A549 (cell line): ENCODE results near the gene MYBPC1. TPM values are rescaled to one million over a fixed set of nuclear protein-coding genes. Genes with fewer than 3 reads are reported as not detected.

Experiments
- ATAC-seq, 2 experiments: fragments of 200-7000 bp in 1 of 2; fragments of >200 bp in 1 of 2; cut with Nextera tagmentation in 1 of 2; cut with Tn5 transposase in 1 of 2; 3 replicates each; pipeline versions ENCODE4 v1.8.0 to v1.9.1; 2018 to 2020; ENCODE audit warnings: mild to moderate bottlenecking in 1 of 2, moderate library complexity in 1 of 2
- CTCF ChIA-PET: fragments of 300-600 bp; sonication (Branson Sonifier 250); formaldehyde crosslinking; extraction: SDS; loops from one replicate; lab custom pipeline; 2021; ENCODE audit warnings: antibody characterized with exemption, inconsistent platforms; lab: Yijun Ruan, JAX
- POLR2A ChIA-PET: fragments of 350-600 bp; formaldehyde crosslinking; extraction: SDS; loops from one replicate; lab custom pipeline; 2021; ENCODE audit warnings: antibody characterized with exemption, inconsistent platforms; lab: Yijun Ruan, JAX
- DNase-seq, 2 experiments: peaks; one replicate each; pipeline versions ENCODE4 v3.0.0 to v3.0.0-alpha.2; 2011 to 2016; ENCODE audit warnings: low read depth in 1 of 2, low spot score in 1 of 2
- FAIRE-seq: peaks from 2 replicates; lab custom pipeline; 2011; peaks lifted over from hg19 to GRCh38; lab: Jason Lieb, UNC
- H3K27ac ChIP-seq, 2 experiments: fragments of >200 bp; sonication (Bioruptor Twin); formaldehyde crosslinking; 3 replicates each; pipeline ENCODE4 v1.5.1; 2016 to 2017
- H3K4me1 ChIP-seq: fragments of >200 bp; sonication (Bioruptor Twin); formaldehyde crosslinking; 3 replicates; pipeline ENCODE4 v1.6.1; 2016
- H3K4me2 ChIP-seq: fragments of >200 bp; sonication (Bioruptor Twin); formaldehyde crosslinking; 3 replicates; pipeline ENCODE4 v1.6.1; 2016
- H3K4me3 ChIP-seq: fragments of >200 bp; sonication (Bioruptor Twin); formaldehyde crosslinking; 3 replicates; pipeline ENCODE4 v1.5.1; 2016
- H3K9me3 ChIP-seq: fragments of >200 bp; sonication (Bioruptor Twin); formaldehyde crosslinking; 3 replicates; pipeline ENCODE4 v1.6.1; 2016
- CBX2 ChIP-seq: fragments of 200-600 bp; sonication (generic); IDR thresholded peaks from 2 replicates; pipeline ENCODE4 v1.6.1; 2016; ENCODE audit warnings: low read depth, mild to moderate bottlenecking, borderline replicate concordance
- CEBPB ChIP-seq, 2 experiments: fragments of >200 bp in 1 of 2; sonication (Bioruptor Twin) in 1 of 2; formaldehyde crosslinking in 1 of 2; IDR thresholded peaks; 2 replicates each; pipeline ENCODE4 v1.6.1; 2012 to 2016
- CHD2 ChIP-seq: fragments of 150-350 bp; IDR thresholded peaks from 2 replicates; pipeline ENCODE4 v1.6.1; 2014; ENCODE audit warnings: low read length; ENCODE audit not compliant: partially characterized antibody
- E2F6 ChIP-seq: IDR thresholded peaks from 2 replicates; pipeline ENCODE4 v1.6.1; 2012; ENCODE audit warnings: low read depth, borderline replicate concordance
- EHF ChIP-seq: fragments of 250-450 bp; sonication (Bioruptor Pico); IDR thresholded peaks from 2 replicates; pipeline ENCODE4 v1.5.0; 2020; ENCODE audit warnings: mild to moderate bottlenecking
- HDAC2 ChIP-seq: fragments of 200-600 bp; sonication (generic); IDR thresholded peaks from 2 replicates; pipeline ENCODE4 v1.6.1; 2016
- HMGXB4 ChIP-seq: fragments of 250-450 bp; sonication (Bioruptor Pico); IDR thresholded peaks from 2 replicates; pipeline ENCODE4 v1.5.0; 2021; ENCODE audit warnings: mild to moderate bottlenecking, moderate library complexity, borderline replicate concordance
- HOXA7 ChIP-seq: fragments of 250-450 bp; sonication (Bioruptor Pico); IDR thresholded peaks from 2 replicates; pipeline ENCODE4 v1.5.0; 2020; ENCODE audit warnings: mild to moderate bottlenecking, moderate library complexity
- KDM1A ChIP-seq: fragments of 200-600 bp; sonication (generic); IDR thresholded peaks from 2 replicates; pipeline ENCODE4 v1.6.1; 2016; ENCODE audit warnings: low read depth, mild to moderate bottlenecking
- MAZ ChIP-seq: fragments of 150-350 bp; IDR thresholded peaks from 2 replicates; pipeline ENCODE4 v1.6.1; 2014; ENCODE audit warnings: antibody characterized with exemption, low read depth, low read length, borderline replicate concordance
- POLR2AphosphoS2 ChIP-seq: conservative IDR thresholded peaks from 2 replicates; pipeline ENCODE4 v1.6.1; 2012; ENCODE audit warnings: low read length, improper control_type of control experiment, inconsistent platforms
- RFX5 ChIP-seq: fragments of 450-650 bp; IDR thresholded peaks from 2 replicates; pipeline ENCODE4 v1.7.1; 2014; ENCODE audit warnings: antibody characterized with exemption, mild to moderate bottlenecking, moderate library complexity
- SMC3 ChIP-seq: fragments of >200 bp; sonication (Bioruptor Twin); formaldehyde crosslinking; IDR thresholded peaks from 3 replicates; pipeline ENCODE4 v1.6.1; 2018; ENCODE audit warnings: inconsistent platforms
- TP53 ChIP-seq: fragments of 250-450 bp; sonication (Bioruptor Pico); IDR thresholded peaks from 2 replicates; pipeline ENCODE4 v1.5.0; 2021; ENCODE audit warnings: mild to moderate bottlenecking, moderate library complexity
- ZC3H11A ChIP-seq: fragments of 450-650 bp; IDR thresholded peaks from 2 replicates; pipeline ENCODE4 v1.6.1; 2014; ENCODE audit warnings: antibody characterized with exemption, mild to moderate bottlenecking
- ZFP36 ChIP-seq: fragments of 450-650 bp; IDR thresholded peaks from 2 replicates; pipeline ENCODE4 v1.6.1; 2014; ENCODE audit warnings: borderline replicate concordance; ENCODE audit not compliant: partially characterized antibody
- ZNF302 ChIP-seq: fragments of 250-450 bp; sonication (Bioruptor Pico); IDR thresholded peaks from 2 replicates; pipeline ENCODE4 v1.9.0; 2021; ENCODE audit warnings: inconsistent platforms, mild to moderate bottlenecking, moderate library complexity
- ZSCAN20 ChIP-seq: fragments of 250-450 bp; sonication (Bioruptor Pico); IDR thresholded peaks from 2 replicates; pipeline ENCODE4 v1.8.0; 2022; ENCODE audit warnings: mild to moderate bottlenecking, moderate library complexity
- WGBS: methylation state at CpG from one replicate; pipeline ENCODE4 v1.1.6; 2017; ENCODE audit errors: missing lambda C conversion rate; 5-methylcytosine and 5-hydroxymethylcytosine counted together
- polyA plus RNA-seq, 4 experiments: library from polyadenylated mRNA; depleted of rRNA in 3 of 4; stranded (reverse); fragments of >200 nt; fragmentation: RNase III in 1 of 4; extraction: RNeasy Plus Mini Kit Qiagen cat#74134 plus additional on column Dnase treatment in 1 of 4; gene quantifications; 2 replicates in 3 of 4; 3 replicates in 1 of 4; pipeline ENCODE4 v1.2.3, GENCODE V29; 2011 to 2017
- TF ChIP-seq, protein P1 (sequence below): fragments of 200-600 bp; sonication (generic); IDR thresholded peaks from 2 replicates; pipeline ENCODE4 v1.6.1; 2016; ENCODE audit warnings: antibody characterized with exemption, mild to moderate bottlenecking, moderate library complexity
- TF ChIP-seq, protein P2 (sequence below): fragments of >200 bp; sonication (Bioruptor Twin); formaldehyde crosslinking; IDR thresholded peaks from 2 replicates; pipeline ENCODE4 v1.6.1; 2016
- TF ChIP-seq, protein P3 (sequence below): fragments of 450-650 bp; IDR thresholded peaks from 2 replicates; pipeline ENCODE4 v1.6.1; 2014; ENCODE audit warnings: antibody characterized with exemption
- TF ChIP-seq, protein P4 (sequence below): fragments of >200 bp; sonication (Bioruptor Twin); formaldehyde crosslinking; IDR thresholded peaks from 3 replicates; pipeline ENCODE4 v1.5.1; 2016

Gene MYBPC1
- polyA plus RNA-seq, 2 of the 4 experiments (the other 2 are of a cell fraction) = not detected

DNA sequence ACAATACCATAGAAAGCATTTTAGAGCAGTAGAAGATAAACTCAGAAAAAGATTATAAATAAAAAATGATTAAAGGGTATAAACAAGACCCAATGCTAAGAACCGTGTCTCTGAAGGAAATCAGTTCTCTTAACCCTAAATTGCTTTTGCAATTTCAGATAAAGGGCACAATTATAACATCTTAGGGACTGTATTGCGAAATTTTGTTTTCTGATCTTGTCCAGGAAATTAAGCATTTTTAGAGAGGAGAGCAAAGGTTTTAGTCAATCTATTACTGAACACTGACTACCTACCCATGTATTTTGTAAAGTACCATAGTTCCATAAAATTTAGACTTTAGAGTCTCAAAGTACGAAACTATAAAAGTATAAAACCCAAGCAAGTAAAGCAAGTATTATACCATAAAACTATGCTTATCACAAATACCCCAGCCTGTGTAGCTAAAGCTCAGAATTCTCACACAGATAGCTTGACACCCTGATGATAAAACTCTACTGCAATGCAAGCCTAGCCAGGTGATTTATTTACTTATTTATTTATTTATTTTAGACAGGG, 95.8 kb downstream of the MYBPC1 start:
- Histone ChIP-seq H3K9me3 (no peaks in the 10 kb centered on the region), H3K27ac (no peak overlapping the region), H3K4me1 (peaks cover 3% of the 10 kb centered on the region; the same call in 1 of the 3 replicates), H3K4me2 (no peak overlapping the region), H3K4me3 (no peak overlapping the region)
- TF ChIP-seq HDAC2 = no peak
- WGBS = 33% methylated on average over 3 of the region's 3 CpGs
- DNase-seq (no peak), ATAC-seq (no peak), FAIRE-seq (no peak)
- POLR2A ChIA-PET = no interaction called here
- CTCF ChIA-PET = no interaction called here

DNA sequence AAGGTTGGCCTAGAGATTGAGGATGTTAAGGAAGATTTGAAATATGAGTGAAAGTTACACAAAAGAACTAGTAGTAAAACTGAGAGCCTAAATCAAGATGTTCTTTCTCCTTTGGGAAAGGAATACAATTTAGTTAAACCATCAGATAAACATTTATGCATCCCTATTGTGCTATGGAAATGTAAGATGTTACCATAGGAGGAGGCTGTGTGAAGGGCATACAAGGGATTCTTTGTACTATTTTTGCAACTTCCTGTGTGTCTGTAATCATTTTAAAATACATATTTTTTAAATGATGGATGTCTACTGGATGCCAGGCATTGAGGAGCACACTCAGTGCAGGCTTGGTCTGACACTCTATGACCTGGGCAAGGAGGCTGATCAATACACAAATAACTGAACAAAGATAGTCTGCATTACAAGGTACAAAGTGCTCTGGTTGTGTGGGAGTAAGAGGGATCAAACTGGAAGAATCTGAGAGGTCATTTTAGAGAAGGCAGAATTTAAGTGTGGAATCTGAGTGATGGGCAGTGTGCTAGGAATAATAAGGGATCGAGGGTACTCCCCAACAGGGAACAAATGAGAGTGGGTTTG, 96.8 kb downstream of the MYBPC1 start:
- DNase-seq (no peak), ATAC-seq (no peak), FAIRE-seq (no peak)
- H3K27ac ChIP-seq = no peak overlapping the region
- TF ChIP-seq EHF (CRISPR knock-in tag) = no peak
- no peak for TF ChIP-seq ZNF302 (CRISPR knock-in tag)
- ChIA-PET CTCF (no interaction called here), POLR2A (no interaction called here)
- H3K4me1 ChIP-seq = 0 out of 3 replicates have a peak, but pooled peaks cover under 1% of the 10 kb centered on the region
- 52% methylated on average over 1 of the region's 1 CpG for WGBS
- no peak overlapping the region for H3K4me2 ChIP-seq
- H3K4me3 ChIP-seq = no peak overlapping the region
- no peaks in the 10 kb centered on the region for H3K9me3 ChIP-seq

DNA sequence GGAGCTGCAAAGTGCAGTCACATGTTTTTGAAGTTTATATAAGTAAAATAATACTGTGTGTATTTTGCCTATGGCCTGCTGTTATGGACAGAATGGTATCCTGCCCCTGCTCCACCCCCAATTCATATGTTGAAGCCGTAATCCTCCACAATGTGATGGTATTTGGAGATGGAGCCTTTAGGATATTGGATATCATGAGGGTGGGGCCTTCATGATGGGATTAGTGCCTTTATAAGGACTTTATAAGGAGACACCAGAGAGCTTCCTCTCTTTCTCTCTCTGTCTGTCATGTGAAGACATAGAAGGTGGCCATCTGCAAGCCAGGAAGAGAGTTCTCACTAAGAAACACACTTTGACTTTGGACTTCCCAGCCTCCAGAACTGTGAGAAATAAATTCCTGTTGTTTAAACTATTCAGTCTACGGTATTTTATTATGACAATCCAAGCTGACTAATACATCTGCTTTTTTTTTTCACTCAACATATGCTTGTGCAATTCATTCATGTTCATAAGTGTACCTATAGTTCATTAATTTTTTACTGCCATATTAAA, 99.6 kb downstream of the MYBPC1 start:
- ATAC-seq (no peak), DNase-seq (no peak), FAIRE-seq (no peak)
- TF ChIP-seq ZFP36 (no peak), RFX5 (no peak), ZNF302 (CRISPR knock-in tag) (no peak), ZC3H11A (no peak), ZSCAN20 (no peak), POLR2AphosphoS2 (no peak), TP53 (CRISPR knock-in tag) (no peak), E2F6 (no peak), CBX2 (no peak), MAZ (no peak), CHD2 (no peak), KDM1A (no peak), HOXA7 (CRISPR knock-in tag) (no peak), CEBPB (IDR thresholded peaks at IDR 0.05) (no peak), SMC3 (no peak), HMGXB4 (CRISPR knock-in tag) (no peak)
- TF ChIP-seq, protein P1, sequence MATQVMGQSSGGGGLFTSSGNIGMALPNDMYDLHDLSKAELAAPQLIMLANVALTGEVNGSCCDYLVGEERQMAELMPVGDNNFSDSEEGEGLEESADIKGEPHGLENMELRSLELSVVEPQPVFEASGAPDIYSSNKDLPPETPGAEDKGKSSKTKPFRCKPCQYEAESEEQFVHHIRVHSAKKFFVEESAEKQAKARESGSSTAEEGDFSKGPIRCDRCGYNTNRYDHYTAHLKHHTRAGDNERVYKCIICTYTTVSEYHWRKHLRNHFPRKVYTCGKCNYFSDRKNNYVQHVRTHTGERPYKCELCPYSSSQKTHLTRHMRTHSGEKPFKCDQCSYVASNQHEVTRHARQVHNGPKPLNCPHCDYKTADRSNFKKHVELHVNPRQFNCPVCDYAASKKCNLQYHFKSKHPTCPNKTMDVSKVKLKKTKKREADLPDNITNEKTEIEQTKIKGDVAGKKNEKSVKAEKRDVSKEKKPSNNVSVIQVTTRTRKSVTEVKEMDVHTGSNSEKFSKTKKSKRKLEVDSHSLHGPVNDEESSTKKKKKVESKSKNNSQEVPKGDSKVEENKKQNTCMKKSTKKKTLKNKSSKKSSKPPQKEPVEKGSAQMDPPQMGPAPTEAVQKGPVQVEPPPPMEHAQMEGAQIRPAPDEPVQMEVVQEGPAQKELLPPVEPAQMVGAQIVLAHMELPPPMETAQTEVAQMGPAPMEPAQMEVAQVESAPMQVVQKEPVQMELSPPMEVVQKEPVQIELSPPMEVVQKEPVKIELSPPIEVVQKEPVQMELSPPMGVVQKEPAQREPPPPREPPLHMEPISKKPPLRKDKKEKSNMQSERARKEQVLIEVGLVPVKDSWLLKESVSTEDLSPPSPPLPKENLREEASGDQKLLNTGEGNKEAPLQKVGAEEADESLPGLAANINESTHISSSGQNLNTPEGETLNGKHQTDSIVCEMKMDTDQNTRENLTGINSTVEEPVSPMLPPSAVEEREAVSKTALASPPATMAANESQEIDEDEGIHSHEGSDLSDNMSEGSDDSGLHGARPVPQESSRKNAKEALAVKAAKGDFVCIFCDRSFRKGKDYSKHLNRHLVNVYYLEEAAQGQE = no peak
- TF ChIP-seq, protein P2, sequence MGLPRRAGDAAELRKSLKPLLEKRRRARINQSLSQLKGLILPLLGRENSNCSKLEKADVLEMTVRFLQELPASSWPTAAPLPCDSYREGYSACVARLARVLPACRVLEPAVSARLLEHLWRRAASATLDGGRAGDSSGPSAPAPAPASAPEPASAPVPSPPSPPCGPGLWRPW = no peak
- TF ChIP-seq, protein P3, sequence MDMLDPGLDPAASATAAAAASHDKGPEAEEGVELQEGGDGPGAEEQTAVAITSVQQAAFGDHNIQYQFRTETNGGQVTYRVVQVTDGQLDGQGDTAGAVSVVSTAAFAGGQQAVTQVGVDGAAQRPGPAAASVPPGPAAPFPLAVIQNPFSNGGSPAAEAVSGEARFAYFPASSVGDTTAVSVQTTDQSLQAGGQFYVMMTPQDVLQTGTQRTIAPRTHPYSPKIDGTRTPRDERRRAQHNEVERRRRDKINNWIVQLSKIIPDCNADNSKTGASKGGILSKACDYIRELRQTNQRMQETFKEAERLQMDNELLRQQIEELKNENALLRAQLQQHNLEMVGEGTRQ = no peak
- TF ChIP-seq, protein P4, sequence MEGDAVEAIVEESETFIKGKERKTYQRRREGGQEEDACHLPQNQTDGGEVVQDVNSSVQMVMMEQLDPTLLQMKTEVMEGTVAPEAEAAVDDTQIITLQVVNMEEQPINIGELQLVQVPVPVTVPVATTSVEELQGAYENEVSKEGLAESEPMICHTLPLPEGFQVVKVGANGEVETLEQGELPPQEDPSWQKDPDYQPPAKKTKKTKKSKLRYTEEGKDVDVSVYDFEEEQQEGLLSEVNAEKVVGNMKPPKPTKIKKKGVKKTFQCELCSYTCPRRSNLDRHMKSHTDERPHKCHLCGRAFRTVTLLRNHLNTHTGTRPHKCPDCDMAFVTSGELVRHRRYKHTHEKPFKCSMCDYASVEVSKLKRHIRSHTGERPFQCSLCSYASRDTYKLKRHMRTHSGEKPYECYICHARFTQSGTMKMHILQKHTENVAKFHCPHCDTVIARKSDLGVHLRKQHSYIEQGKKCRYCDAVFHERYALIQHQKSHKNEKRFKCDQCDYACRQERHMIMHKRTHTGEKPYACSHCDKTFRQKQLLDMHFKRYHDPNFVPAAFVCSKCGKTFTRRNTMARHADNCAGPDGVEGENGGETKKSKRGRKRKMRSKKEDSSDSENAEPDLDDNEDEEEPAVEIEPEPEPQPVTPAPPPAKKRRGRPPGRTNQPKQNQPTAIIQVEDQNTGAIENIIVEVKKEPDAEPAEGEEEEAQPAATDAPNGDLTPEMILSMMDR = no peak
- peaks cover 10% of the 10 kb centered on the region; the same call in 1 of the 3 replicates for H3K4me1 ChIP-seq
- WGBS = 71% methylated on average over 2 of the region's 2 CpGs
- no peak overlapping the region for H3K4me2 ChIP-seq
- no peaks in the 10 kb centered on the region for H3K9me3 ChIP-seq
- no peak overlapping the region for H3K27ac ChIP-seq
- H3K4me3 ChIP-seq = no peak overlapping the region
- ChIA-PET CTCF (interaction anchor here (1.3 kb wide), 1 partner anchor 24 kb away, joined by 3 read pairs; no protein-coding TSS in a partner anchor), POLR2A (no interaction called here)
